Kidney (tissue), 14 donors: ENCODE data around the gene TLN1. TPM values are rescaled to one million over a fixed set of nuclear protein-coding genes. Genes with fewer than 3 reads are reported as not detected.

Source experiments
- DNase-seq, 5 donors: peaks; one replicate each; pipeline ENCODE4 v3.0.0-alpha.2; 2013 to 2020
- FAIRE-seq: peaks from 2 replicates; lab custom pipeline; 2012; peaks lifted over from hg19 to GRCh38; lab: Jason Lieb, UNC
- H3K27ac ChIP-seq, 2 donors: one replicate each; pipeline ENCODE4 v1.7.0; 2013; ENCODE audit warnings: low read depth in 2 of 2, low read length in 2 of 2, inconsistent platforms in 1 of 2
- H3K27me3 ChIP-seq: one replicate; pipeline ENCODE4 v1.7.1; 2013; ENCODE audit warnings: low read length, inconsistent platforms; ENCODE audit not compliant: control insufficient read depth, insufficient read depth
- H3K36me3 ChIP-seq, 3 donors: one replicate each; pipeline versions ENCODE4 v1.7.0 to v1.7.1; 2013; ENCODE audit warnings: low read length in 3 of 3, control low read depth in 1 of 3, inconsistent platforms in 1 of 3; ENCODE audit not compliant: insufficient read depth in 3 of 3, control insufficient read depth in 2 of 3
- H3K4me1 ChIP-seq, 3 donors: one replicate each; pipeline versions ENCODE4 v1.7.0 to v1.7.1; 2013; ENCODE audit warnings: low read length in 3 of 3, inconsistent platforms in 1 of 3, low read depth in 1 of 3; ENCODE audit not compliant: control insufficient read depth in 2 of 3, insufficient read depth in 2 of 3
- H3K4me3 ChIP-seq, 3 donors: one replicate each; pipeline versions ENCODE4 v1.7.0 to v1.8.1; 2013; ENCODE audit warnings: low read length in 3 of 3, control low read depth in 1 of 3, inconsistent platforms in 1 of 3
- H3K9ac ChIP-seq, 3 donors: one replicate each; pipeline versions ENCODE4 v1.7.0 to v1.7.1; 2013; ENCODE audit warnings: low read length in 3 of 3, control low read depth in 1 of 3, inconsistent platforms in 1 of 3
- H3K9me3 ChIP-seq, 3 donors: one replicate each; pipeline versions ENCODE4 v1.7.0 to v1.7.1; 2013; ENCODE audit warnings: low read length in 3 of 3, control low read depth in 1 of 3, inconsistent platforms in 1 of 3; ENCODE audit not compliant: control insufficient read depth in 2 of 3, insufficient read depth in 1 of 3
- CTCF ChIP-seq: IDR thresholded peaks from 3 replicates; pipeline ENCODE4 v1.5.1; 2012; ENCODE audit warnings: mild to moderate bottlenecking, moderate library complexity, borderline replicate concordance; ENCODE audit not compliant: insufficient read depth; ENCODE audit errors: extremely low read depth
- intact Hi-C: fragments of 100-400 bp; cut with DNase I; formaldehyde crosslinking; loops from one replicate; pipeline ENCODE4 v1.11.1; 2022
- polyA plus RNA-seq: library from polyadenylated mRNA; stranded (reverse); fragments of 350-450 nt; fragmentation: Illumina TruSeq; extraction: RNeasy Lipid Tissue Mini Kit (QIAGEN cat#74804); gene quantifications from one replicate; pipeline ENCODE4 v1.2.3, GENCODE V29; 2014; ENCODE audit warnings: low read depth, low replicate concordance; ENCODE audit not compliant: insufficient read depth
- total RNA-seq: library from RNA; stranded (reverse); fragmentation: NEBNext Ultra II Directional; extraction: Animal tissue kit (Norgen Biotek cat#: 25700); gene quantifications from one replicate; pipeline ENCODE4 v1.2.1, GENCODE V29; 2021
- donor health status: control.
- donor health status: control.
- donor health status: control.
- donor health status: control.
- donor health status: control.
- donor health status: DM: yes; HTN: yes; CAD: no.
- donor health status: Normal renal cell carcinoma (clear cell type).

Gene TLN1
- total and polyA plus RNA-seq, 2 donors from 2014 or later: 71.7 to 376 TPM

- intact Hi-C loops: no loop called here
- no peaks in the 10 kb centered on the region for H3K9me3 ChIP-seq
- no peaks in the 10 kb centered on the region for H3K36me3 ChIP-seq
- FAIRE-seq (no peak), DNase-seq (no peak)
- no peaks in the 10 kb centered on the region for H3K27me3 ChIP-seq
- H3K27ac ChIP-seq: no peak overlapping the region
- TF ChIP-seq CTCF: no peak
- peaks cover 0 to 6% (median 0%) of the 10 kb centered on the region in 3 donors for H3K4me1 ChIP-seq
- no peak overlapping the region for H3K9ac ChIP-seq
- H3K4me3 ChIP-seq: no peak overlapping the region
Observed at GRCh38 chr9:35778496-35778895, 46.5 kb upstream of the TLN1 start.

DNA sequence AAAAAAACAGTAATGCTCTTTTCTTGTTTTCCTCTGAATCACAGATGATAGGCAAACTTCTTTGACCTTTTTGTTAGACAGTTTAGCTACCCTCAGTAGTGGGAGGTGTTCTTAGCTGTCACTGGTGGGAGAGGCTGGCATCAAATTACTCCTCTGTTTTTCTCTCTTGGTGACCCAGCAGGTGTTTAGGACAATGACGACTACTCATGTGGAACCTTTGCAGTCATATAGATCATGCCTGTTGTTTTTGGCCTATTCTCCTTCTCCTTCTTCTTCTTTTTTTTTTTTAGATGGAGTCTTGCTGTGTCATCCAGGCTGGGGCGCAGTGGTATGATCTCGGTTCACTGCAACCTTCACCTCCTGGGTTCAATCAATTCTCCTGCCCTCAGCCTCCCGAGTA, 44.0 kb upstream of the TLN1 start:
- no peak for FAIRE-seq

DNA sequence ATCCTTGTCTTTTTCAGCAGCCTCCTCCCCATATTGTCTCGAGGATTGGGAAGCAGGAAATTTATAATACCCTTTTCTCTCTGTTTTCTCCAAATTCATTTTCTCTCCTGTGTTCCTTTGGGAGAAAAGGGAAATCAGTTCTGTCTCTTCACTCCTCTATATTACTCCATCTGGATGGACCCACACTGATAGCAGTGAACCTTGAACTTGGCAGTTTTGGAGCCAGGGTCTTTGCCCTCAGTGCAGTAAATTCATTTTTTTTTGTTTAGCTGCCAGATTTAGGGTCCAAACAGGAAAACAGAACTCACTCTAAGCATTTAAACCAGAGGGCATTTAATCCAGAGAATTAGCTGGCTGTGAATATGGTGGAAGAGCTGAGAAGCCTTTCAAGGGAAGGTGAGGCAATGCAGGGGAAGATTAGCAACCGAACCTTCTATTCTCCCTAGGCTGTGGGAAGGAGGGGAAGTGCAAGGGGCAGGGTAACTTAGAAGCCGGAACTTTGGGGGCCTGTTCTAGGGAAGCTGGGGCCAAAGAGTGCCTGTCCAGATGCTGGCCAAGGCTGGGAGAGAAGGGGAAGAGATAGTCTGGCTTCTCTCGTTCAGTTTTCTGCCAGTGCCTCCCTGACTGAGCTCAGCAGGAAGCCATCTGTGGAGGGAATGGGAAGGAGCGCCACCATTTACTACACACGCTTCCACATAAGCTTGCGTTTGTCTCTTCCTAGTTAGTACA, 43.1 kb upstream of the TLN1 start:
- peaks cover 0 to 17% (median 6%) of the 10 kb centered on the region in 3 donors for H3K4me1 ChIP-seq
- no peak overlapping the region for H3K4me3 ChIP-seq
- no peaks in the 10 kb centered on the region for H3K36me3 ChIP-seq
- peak in 2 of 5 donors; percentile 38 to 42 for DNase-seq
- FAIRE-seq: no peak
- H3K27ac ChIP-seq: no peak overlapping the region
- no peak for TF ChIP-seq CTCF
- H3K9ac ChIP-seq: no peak overlapping the region
- no peaks in the 10 kb centered on the region for H3K27me3 ChIP-seq
- intact Hi-C loops: no loop called here
- no peaks in the 10 kb centered on the region for H3K9me3 ChIP-seq

More for the DNA sequence above, 44.0 kb upstream of the TLN1 start:
- H3K4me3 ChIP-seq: no peak overlapping the region
- TF ChIP-seq CTCF: no peak
- intact Hi-C loops: no loop called here
- H3K4me1 ChIP-seq: peaks cover 0 to 10% (median 0%) of the 10 kb centered on the region in 3 donors
- no peak overlapping the region for H3K27ac ChIP-seq
- no peaks in the 10 kb centered on the region for H3K9me3 ChIP-seq
- H3K36me3 ChIP-seq: no peaks in the 10 kb centered on the region
- peak in 3 of 5 donors; percentile 72 to 91 (median 90) for DNase-seq
- H3K9ac ChIP-seq: no peak overlapping the region
- H3K27me3 ChIP-seq: no peaks in the 10 kb centered on the region

DNA sequence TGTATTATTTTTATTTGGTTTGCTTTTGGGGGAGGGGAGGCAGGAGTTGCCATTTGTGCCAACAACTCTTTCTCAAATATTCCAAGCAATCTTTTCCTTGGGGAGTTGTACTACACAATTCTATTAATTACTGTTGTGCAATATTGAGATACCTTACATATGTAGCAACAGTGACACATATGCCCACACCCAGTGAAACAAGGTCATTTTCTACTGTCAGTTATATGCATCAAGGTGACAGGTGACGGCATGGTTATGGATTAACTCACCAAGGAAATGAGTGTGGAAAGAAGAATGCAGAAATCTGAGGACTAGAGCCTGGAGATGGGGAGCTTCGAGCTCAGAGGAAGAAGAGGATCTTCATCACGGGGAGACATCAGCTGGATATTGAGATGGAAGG, 39.9 kb upstream of the TLN1 start:
- no peaks in the 10 kb centered on the region for H3K36me3 ChIP-seq
- no peak overlapping the region for H3K4me3 ChIP-seq
- FAIRE-seq (no peak), DNase-seq (no peak)
- TF ChIP-seq CTCF: no peak
- H3K9me3 ChIP-seq: no peaks in the 10 kb centered on the region
- intact Hi-C loops: no loop called here
- no peaks in the 10 kb centered on the region for H3K27me3 ChIP-seq
- no peak overlapping the region for H3K27ac ChIP-seq
- H3K4me1 ChIP-seq: peaks cover 0 to 17% (median 6%) of the 10 kb centered on the region in 3 donors
- no peak overlapping the region for H3K9ac ChIP-seq
